ENCODE data around the gene GJE1. TPM values are rescaled to one million over a fixed set of nuclear protein-coding genes. Genes with fewer than 3 reads are reported as not detected.
"Not testable (repeated sequence)": the region's sequence is repeated elsewhere in the genome, so short reads cannot be mapped to it uniquely, and the experiment has no call there.

The GJE1 gene, protein sequence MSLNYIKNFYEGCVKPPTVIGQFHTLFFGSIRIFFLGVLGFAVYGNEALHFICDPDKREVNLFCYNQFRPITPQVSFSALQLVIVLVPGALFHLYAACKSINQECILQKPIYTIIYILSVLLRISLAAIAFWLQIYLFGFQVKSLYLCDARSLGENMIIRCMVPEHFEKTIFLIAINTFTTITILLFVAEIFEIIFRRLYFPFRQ
- total RNA-seq: not detected

DNA sequence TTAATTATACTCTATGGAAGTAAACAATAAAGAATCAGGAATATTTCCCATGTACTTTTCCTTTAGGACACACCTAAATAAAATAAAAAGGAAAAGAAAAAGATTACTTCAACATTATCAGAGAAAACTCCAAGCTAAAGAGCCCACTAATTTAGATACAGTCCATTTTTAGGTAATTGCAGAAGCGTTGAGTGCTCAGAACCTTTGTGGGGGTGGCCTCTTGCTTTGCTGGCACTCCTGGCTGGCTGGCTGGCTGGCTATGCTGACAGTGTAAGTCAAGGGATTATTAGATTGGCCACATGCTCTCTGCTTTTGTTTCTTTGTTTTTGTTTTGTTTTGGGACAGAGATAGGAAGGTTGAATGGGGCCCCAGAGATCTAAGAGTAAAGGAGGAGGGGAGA, at the start of gene GJE1:
GJE1 (plus strand) TSS at position 301 of the 400 bp plus-strand sequence. CDS start 234 bp downstream, outside the sequence.
- H3K36me3 ChIP-seq (replicated peaks in 1 of 2; ENCODE audit: insufficient read depth in 1 of 2, low read depth in 2 of 2): no peaks in the 10 kb centered on the region
- ATAC-seq (no peak), DNase-seq (no peak)
- no peaks in the 10 kb centered on the region for H3K4me1 ChIP-seq
- no peak for TF ChIP-seq POLR2A (IDR thresholded peaks at IDR 0.05)
- TF ChIP-seq, protein P1, sequence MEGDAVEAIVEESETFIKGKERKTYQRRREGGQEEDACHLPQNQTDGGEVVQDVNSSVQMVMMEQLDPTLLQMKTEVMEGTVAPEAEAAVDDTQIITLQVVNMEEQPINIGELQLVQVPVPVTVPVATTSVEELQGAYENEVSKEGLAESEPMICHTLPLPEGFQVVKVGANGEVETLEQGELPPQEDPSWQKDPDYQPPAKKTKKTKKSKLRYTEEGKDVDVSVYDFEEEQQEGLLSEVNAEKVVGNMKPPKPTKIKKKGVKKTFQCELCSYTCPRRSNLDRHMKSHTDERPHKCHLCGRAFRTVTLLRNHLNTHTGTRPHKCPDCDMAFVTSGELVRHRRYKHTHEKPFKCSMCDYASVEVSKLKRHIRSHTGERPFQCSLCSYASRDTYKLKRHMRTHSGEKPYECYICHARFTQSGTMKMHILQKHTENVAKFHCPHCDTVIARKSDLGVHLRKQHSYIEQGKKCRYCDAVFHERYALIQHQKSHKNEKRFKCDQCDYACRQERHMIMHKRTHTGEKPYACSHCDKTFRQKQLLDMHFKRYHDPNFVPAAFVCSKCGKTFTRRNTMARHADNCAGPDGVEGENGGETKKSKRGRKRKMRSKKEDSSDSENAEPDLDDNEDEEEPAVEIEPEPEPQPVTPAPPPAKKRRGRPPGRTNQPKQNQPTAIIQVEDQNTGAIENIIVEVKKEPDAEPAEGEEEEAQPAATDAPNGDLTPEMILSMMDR (IDR thresholded peaks at IDR 0.05): no peak
- peaks cover 0 to 5% (median 0%) of the 10 kb centered on the region in 3 donors for H3K9me3 ChIP-seq
- H3K27ac ChIP-seq: no peak within 1 kb of the TSS
- no peak within 1 kb of the TSS for H3K4me3 ChIP-seq
- no peaks in the 10 kb centered on the region for H3K27me3 ChIP-seq
- WGBS, 2 donors: 33 to 42% methylated on average over 1 of the region's 1 CpG
- intact Hi-C loops (cut with DNase I): no loop called here

- ATAC-seq: no peak
- Histone ChIP-seq H3K9me3 (no peaks in the 10 kb centered on the region), H3K27me3 (peaks cover 0 to 8% of the 10 kb centered on the region in 2 donors), H3K4me1 (peaks cover 7% of the 10 kb centered on the region), H3K36me3 (replicated peaks in 1 of 2; ENCODE audit: insufficient read depth in 1 of 2, low read depth in 2 of 2) (no peaks in the 10 kb centered on the region), H3K27ac (no peak overlapping the region), H3K4me3 (no peak overlapping the region)
- TF ChIP-seq, protein P1 (IDR thresholded peaks at IDR 0.05): no peak
- TF ChIP-seq POLR2A (IDR thresholded peaks at IDR 0.05): no peak
- DNase-seq: no peak
- WGBS, 2 donors: 9% methylated on average over 24 to 49 of the region's 49 CpGs
- intact Hi-C loops (cut with DNase I): no loop called here
Measured at GRCh38 chr6:142087950-142088857, 44.5 kb upstream of the GJE1 start.

DNA sequence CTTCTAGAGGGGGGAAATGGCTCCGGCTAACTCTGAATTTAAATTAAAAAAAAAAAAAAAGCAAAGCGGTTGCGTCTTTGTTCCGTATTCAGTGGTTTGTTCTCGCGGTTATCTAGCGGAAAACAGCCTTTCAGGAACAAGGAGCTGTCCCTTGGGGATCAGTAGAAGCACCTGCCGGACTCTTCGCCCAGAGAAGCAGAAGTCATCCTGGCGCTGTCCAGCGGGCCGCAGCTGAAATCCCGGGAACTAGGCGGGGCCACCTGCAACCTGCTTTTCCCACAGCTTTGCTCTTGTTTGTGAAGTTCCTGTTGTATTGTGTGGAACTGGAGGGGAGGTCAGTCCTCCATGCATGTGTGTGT, 43.9 kb upstream of the GJE1 start:
- H3K27ac ChIP-seq: no peak overlapping the region
- no peaks in the 10 kb centered on the region for H3K9me3 ChIP-seq
- 1 to 4% methylated on average over 14 of the region's 14 CpGs for WGBS, 2 donors
- ATAC-seq (no peak), DNase-seq (peak in 1 of 4 donors; percentile 22)
- TF ChIP-seq POLR2A (IDR thresholded peaks at IDR 0.05): no peak
- TF ChIP-seq, protein P1 (IDR thresholded peaks at IDR 0.05): no peak
- peaks cover 7% of the 10 kb centered on the region for H3K4me1 ChIP-seq
- intact Hi-C loops (cut with DNase I): no loop called here
- H3K27me3 ChIP-seq: peaks cover 0 to 8% of the 10 kb centered on the region in 2 donors
- H3K4me3 ChIP-seq: no peak overlapping the region
- no peaks in the 10 kb centered on the region for H3K36me3 ChIP-seq (replicated peaks in 1 of 2; ENCODE audit: insufficient read depth in 1 of 2, low read depth in 2 of 2)

GRCh38 chr6:142104820-142105219, 27.9 kb upstream of the GJE1 start:
- H3K27me3 ChIP-seq; H3K36me3 ChIP-seq (replicated peaks in 1 of 2; ENCODE audit: insufficient read depth in 1 of 2, low read depth in 2 of 2); H3K9me3 ChIP-seq; H3K4me3 ChIP-seq; intact Hi-C loops (cut with DNase I); H3K27ac ChIP-seq; ATAC-seq; DNase-seq; H3K4me1 ChIP-seq: not testable (repeated sequence)
- 70 to 81% methylated on average over 5 of the region's 5 CpGs for WGBS, 2 donors

DNA sequence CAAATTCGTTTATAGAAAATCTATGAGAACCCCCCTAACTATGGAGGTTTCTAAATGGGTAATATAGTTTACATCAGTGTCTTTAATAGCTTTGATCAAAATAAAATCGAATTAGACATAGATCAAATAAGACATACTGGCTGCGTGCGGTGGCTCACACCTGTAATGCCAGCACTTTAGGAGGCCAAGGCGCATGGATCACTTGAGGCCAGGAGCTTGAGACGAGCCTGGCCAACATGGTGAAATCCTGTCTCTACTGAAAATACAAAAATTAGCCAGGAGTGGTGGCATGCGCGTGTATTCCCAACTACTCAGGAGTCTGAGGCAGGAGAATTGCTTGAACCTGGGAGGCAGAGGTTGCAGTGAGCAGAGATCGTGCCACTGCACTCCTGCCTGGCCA, 21.9 kb upstream of the GJE1 start:
- H3K36me3 ChIP-seq (replicated peaks in 1 of 2; ENCODE audit: insufficient read depth in 1 of 2, low read depth in 2 of 2); intact Hi-C loops (cut with DNase I); DNase-seq; H3K27me3 ChIP-seq; H3K4me3 ChIP-seq; H3K27ac ChIP-seq; H3K4me1 ChIP-seq; ATAC-seq; H3K9me3 ChIP-seq: not testable (repeated sequence)
- WGBS, 2 donors: 69 to 74% methylated on average over 9 of the region's 9 CpGs
